WTC11 (cell line): Measurements from ENCODE around the gene ATP6V0B. TPM values are rescaled to one million over a fixed set of nuclear protein-coding genes. Genes with fewer than 3 reads are reported as not detected.

Experiments
- ATAC-seq: fragments of 200-7000 bp; cut with Tn5 transposase; 2 replicates; pipeline ENCODE4 v1.10.0; 2021; ENCODE audit warnings: mild to moderate bottlenecking, moderate library complexity
- CTCF ChIA-PET: fragments of 300-600 bp; sonication (Branson Sonifier 250); formaldehyde crosslinking; loops from one replicate; lab custom pipeline; 2021; ENCODE audit warnings: antibody characterized with exemption; lab: Charles Lee
- POLR2A ChIA-PET: fragments of 350-600 bp; sonication (Branson Sonifier 250); formaldehyde crosslinking; loops from one replicate; lab custom pipeline; 2021; ENCODE audit warnings: antibody characterized with exemption; lab: Charles Lee
- DNase-seq: peaks from one replicate; pipeline ENCODE4 v3.0.0; 2021; ENCODE audit warnings: low spot score
- H3K27ac Mint-ChIP-seq: 2 replicates; pipeline ENCODE4 v1.8.0; 2021; ENCODE audit warnings: mixed read lengths
- H3K27me3 Mint-ChIP-seq: 2 replicates; pipeline ENCODE4 v1.8.0; 2021; ENCODE audit warnings: low read depth, mild to moderate bottlenecking, moderate library complexity, mixed read lengths
- H3K36me3 Mint-ChIP-seq: 2 replicates; pipeline ENCODE4 v1.8.0; 2021; ENCODE audit warnings: mixed read lengths
- H3K4me1 Mint-ChIP-seq: 2 replicates; pipeline ENCODE4 v1.8.0; 2022; ENCODE audit warnings: mixed read lengths
- H3K4me3 Mint-ChIP-seq: 2 replicates; pipeline ENCODE4 v1.8.0; 2021; ENCODE audit warnings: mild to moderate bottlenecking, moderate library complexity, mixed read lengths
- H3K9me3 Mint-ChIP-seq: 2 replicates; pipeline ENCODE4 v1.8.0; 2021; ENCODE audit warnings: mixed read lengths
- ATF6 ChIP-seq: sonication (generic); formaldehyde crosslinking; IDR thresholded peaks from 2 replicates; pipeline ENCODE4 v1.8.1; 2023; ENCODE audit warnings: mild to moderate bottlenecking, missing genetic modification reagents
- E2F4 ChIP-seq: sonication (generic); formaldehyde crosslinking; IDR thresholded peaks from 2 replicates; pipeline ENCODE4 v1.8.1; 2022; ENCODE audit warnings: low read depth, mild to moderate bottlenecking, moderate library complexity, missing genetic modification reagents, borderline replicate concordance
- ELF4 ChIP-seq: sonication (generic); formaldehyde crosslinking; IDR thresholded peaks from 2 replicates; pipeline ENCODE4 v1.8.1; 2022; ENCODE audit warnings: low read depth, mild to moderate bottlenecking, moderate library complexity, missing genetic modification reagents
- EMX1 ChIP-seq: fragments of 250-450 bp; sonication (Bioruptor Pico); IDR thresholded peaks from 2 replicates; pipeline ENCODE4 v1.8.0; 2021; ENCODE audit warnings: mild to moderate bottlenecking
- ETV6 ChIP-seq: sonication (generic); formaldehyde crosslinking; IDR thresholded peaks from 2 replicates; pipeline ENCODE4 v1.8.1; 2022; ENCODE audit warnings: mild to moderate bottlenecking, missing genetic modification reagents
- GABPB1 ChIP-seq: sonication (generic); formaldehyde crosslinking; IDR thresholded peaks from 2 replicates; pipeline ENCODE4 v1.8.1; 2023; ENCODE audit warnings: mild to moderate bottlenecking, missing genetic modification reagents
- JUN ChIP-seq: sonication (generic); formaldehyde crosslinking; IDR thresholded peaks from 2 replicates; pipeline ENCODE4 v1.8.0; 2023; ENCODE audit warnings: mild to moderate bottlenecking, missing genetic modification reagents
- MXD4 ChIP-seq: fragments of 250-450 bp; sonication (Bioruptor Pico); IDR thresholded peaks from 2 replicates; pipeline ENCODE4 v1.8.0; 2021; ENCODE audit warnings: mild to moderate bottlenecking, moderate library complexity, borderline replicate concordance
- MYBL2 ChIP-seq: sonication (generic); formaldehyde crosslinking; IDR thresholded peaks from 2 replicates; pipeline ENCODE4 v1.8.1; 2023; ENCODE audit warnings: mild to moderate bottlenecking, moderate library complexity, missing genetic modification reagents
- NR2C2 ChIP-seq: sonication (generic); formaldehyde crosslinking; IDR thresholded peaks from 2 replicates; pipeline ENCODE4 v1.8.0; 2022; ENCODE audit warnings: mild to moderate bottlenecking, missing genetic modification reagents
- OVOL2 ChIP-seq: fragments of 250-450 bp; sonication (Bioruptor Pico); IDR thresholded peaks from 2 replicates; pipeline ENCODE4 v1.9.0; 2021; ENCODE audit warnings: mild to moderate bottlenecking, borderline replicate concordance
- RORB ChIP-seq: fragments of 250-450 bp; sonication (Bioruptor Pico); IDR thresholded peaks from 2 replicates; pipeline ENCODE4 v1.9.0; 2021; ENCODE audit warnings: mild to moderate bottlenecking
- STAT6 ChIP-seq: sonication (generic); formaldehyde crosslinking; conservative IDR thresholded peaks from 2 replicates; pipeline ENCODE4 v1.8.1; 2023; ENCODE audit warnings: mild to moderate bottlenecking, low read depth, missing genetic modification reagents, moderate library complexity
- TEAD1 ChIP-seq: sonication (generic); formaldehyde crosslinking; IDR thresholded peaks from 2 replicates; pipeline ENCODE4 v1.8.0; 2022; ENCODE audit warnings: mild to moderate bottlenecking, missing genetic modification reagents
- TP53 ChIP-seq: sonication (generic); formaldehyde crosslinking; IDR thresholded peaks from 2 replicates; pipeline ENCODE4 v1.8.1; 2023; ENCODE audit warnings: mild to moderate bottlenecking, missing genetic modification reagents
- USF2 ChIP-seq: sonication (generic); formaldehyde crosslinking; IDR thresholded peaks from 2 replicates; pipeline ENCODE4 v1.8.1; 2023; ENCODE audit warnings: mild to moderate bottlenecking, missing genetic modification reagents, moderate library complexity
- ZBTB43 ChIP-seq: sonication (generic); formaldehyde crosslinking; IDR thresholded peaks from 2 replicates; pipeline ENCODE4 v1.8.1; 2023; ENCODE audit warnings: mild to moderate bottlenecking, missing genetic modification reagents
- ZNF121 ChIP-seq: sonication (generic); formaldehyde crosslinking; IDR thresholded peaks from 2 replicates; pipeline ENCODE4 v1.8.0; 2023; ENCODE audit warnings: missing genetic modification reagents
- ZNF232 ChIP-seq: sonication (generic); formaldehyde crosslinking; IDR thresholded peaks from 2 replicates; pipeline ENCODE4 v1.8.0; 2022; ENCODE audit warnings: mild to moderate bottlenecking, missing genetic modification reagents
- ZNF281 ChIP-seq: sonication (generic); formaldehyde crosslinking; IDR thresholded peaks from 2 replicates; pipeline ENCODE4 v1.8.0; 2023; ENCODE audit warnings: mild to moderate bottlenecking, missing genetic modification reagents
- ZNF423 ChIP-seq: fragments of 250-450 bp; sonication (Bioruptor Pico); IDR thresholded peaks from 2 replicates; pipeline ENCODE4 v2.1.2; 2022; ENCODE audit warnings: mild to moderate bottlenecking, moderate library complexity
- total RNA-seq: library from RNA; stranded (reverse); gene quantifications from 3 replicates; pipeline ENCODE4 v1.2.3, GENCODE V29; 2021

Gene ATP6V0B
- total RNA-seq, 1 experiment from 2014 or later = 110 TPM

GRCh38 chr1:43944860-43945259 is 29.9 kb upstream of the ATP6V0B start (continued):
- TF ChIP-seq ATF6 (CRISPR knock-in tag) (no peak), NR2C2 (CRISPR knock-in tag) (no peak), ZNF423 (CRISPR knock-in tag) (no peak), OVOL2 (CRISPR knock-in tag) (no peak), MXD4 (CRISPR knock-in tag) (no peak), E2F4 (CRISPR knock-in tag) (no peak)

- POLR2A ChIA-PET = interaction anchor here (0.7 to 1.5 kb wide), 3 partner anchors 15 to 295 kb away, joined by 3 to 4 read pairs (median 3); partner anchors contain the start of gene KDM4A
- CTCF ChIA-PET = interaction anchor here (0.6 to 9.9 kb wide), 10 partner anchors 11 to 239 kb away, joined by 3 to 172 read pairs (median 4); partner anchors contain the start of genes ARTN, ATP6V0B, DPH2 and ST3GAL3
- Mint-ChIP-seq H3K4me3 (peak overlapping the region; percentile 83), H3K36me3 (peaks cover 5% of the 10 kb centered on the region; the same call in 1 of the 2 replicates), H3K4me1 (peaks cover 37% of the 10 kb centered on the region)
- no peak for DNase-seq
- TF ChIP-seq TEAD1 (CRISPR knock-in tag) = no peak
- no peak for TF ChIP-seq STAT6 (CRISPR knock-in tag)
- no peak for TF ChIP-seq EMX1
- TF ChIP-seq TP53 (CRISPR knock-in tag) = no peak
- no peak for TF ChIP-seq USF2 (CRISPR knock-in tag)
- TF ChIP-seq ELF4 = no peak
- TF ChIP-seq, all 79 proteins: peak for 0
- Mint-ChIP-seq H3K27ac (peak overlapping the region; percentile 93), H3K9me3 (no peaks in the 10 kb centered on the region), H3K27me3 (no peaks in the 10 kb centered on the region)
- no peak for ATAC-seq
Measured at GRCh38 chr1:43945674-43946235, 29.0 kb upstream of the ATP6V0B start.

GRCh38 chr1:43946236-43947060 is 28.3 kb upstream of the ATP6V0B start, which contains the start of gene IPO13:
Gene IPO13, plus strand, starts transcription at chr1:43946950. Its CDS starts 651 bp downstream, at chr1:43947601.
- peak within 1 kb of the TSS; percentile 93 for H3K27ac Mint-ChIP-seq
- H3K36me3 Mint-ChIP-seq = peaks cover 5% of the 10 kb centered on the region; the same call in 1 of the 2 replicates
- H3K4me3 Mint-ChIP-seq = peak within 1 kb of the TSS; percentile 83
- ChIA-PET POLR2A (interaction anchor here (0.7 to 1.5 kb wide), 4 partner anchors 12 to 296 kb away, joined by 3 to 8 read pairs (median 4); partner anchors contain the start of genes ARTN and KDM4A), CTCF (interaction anchor here (0.6 to 9.9 kb wide), 13 partner anchors 12 to 240 kb away, joined by 3 to 172 read pairs (median 4); partner anchors contain the start of genes ARTN, ATP6V0B, DPH2 and ST3GAL3)
- peak; percentile 98 for DNase-seq
- H3K9me3 Mint-ChIP-seq = no peaks in the 10 kb centered on the region
- ATAC-seq = peak; percentile 91
- no peaks in the 10 kb centered on the region for H3K27me3 Mint-ChIP-seq
- H3K4me1 Mint-ChIP-seq = peaks cover 37% of the 10 kb centered on the region
- TF ChIP-seq ZNF232 (CRISPR knock-in tag) (0 out of 2 replicates have a peak, but pooled peaks have one; percentile 50), JUN (CRISPR knock-in tag) (no peak), ETV6 (CRISPR knock-in tag) (peak; percentile 95), ZBTB43 (CRISPR knock-in tag) (peak; percentile 48; the same call in 1 of the 2 replicates), ZNF121 (CRISPR knock-in tag) (peak; percentile 59; the same call in 1 of the 2 replicates), TEAD1 (CRISPR knock-in tag) (peak; percentile 89), GABPB1 (CRISPR knock-in tag) (peak; percentile 63; the same call in 1 of the 2 replicates), RORB (peak; percentile 44; the same call in 1 of the 2 replicates), MYBL2 (peak; percentile 71; the same call in 1 of the 2 replicates), ZNF281 (CRISPR knock-in tag) (no peak)
